Suprapubic skin (tissue), 4 donors: ENCODE data around the gene MED27. TPM values are rescaled to one million over a fixed set of nuclear protein-coding genes. Genes with fewer than 3 reads are reported as not detected.
A peak's percentile ranks its signal among the peaks of the same experiment; 100 is the strongest.

ENCODE experiments used
- DNase-seq, 2 donors: peaks; one replicate each; pipeline ENCODE4 v3.0.0-alpha.2; 2019; ENCODE audit warnings: low spot score in 2 of 2
- H3K27ac ChIP-seq: fragments of 200-600 bp; sonication (generic); one replicate; pipeline ENCODE4 v1.5.1; 2019
- H3K27me3 ChIP-seq: fragments of 200-600 bp; sonication (generic); one replicate; pipeline ENCODE4 v1.5.1; 2019
- H3K36me3 ChIP-seq: fragments of 200-600 bp; sonication (generic); one replicate; pipeline ENCODE4 v1.5.1; 2019
- H3K4me1 ChIP-seq: fragments of 200-600 bp; sonication (generic); one replicate; pipeline ENCODE4 v1.5.1; 2019
- H3K4me3 ChIP-seq: fragments of 200-600 bp; sonication (generic); one replicate; pipeline ENCODE4 v1.5.1; 2019; ENCODE audit warnings: mild to moderate bottlenecking
- H3K9me3 ChIP-seq: fragments of 200-600 bp; sonication (generic); one replicate; pipeline ENCODE4 v1.5.1; 2019
- CTCF ChIP-seq, 2 donors: fragments of 200-600 bp in 1 of 2; fragments of 450-650 bp in 1 of 2; sonication (generic) in 1 of 2; IDR thresholded peaks; one replicate each; pipeline ENCODE4 v1.5.1; 2016 to 2019; ENCODE audit warnings: antibody characterized with exemption in 2 of 2, mild to moderate bottlenecking in 1 of 2, moderate library complexity in 1 of 2
- EP300 ChIP-seq: sonication (generic); formaldehyde crosslinking; IDR thresholded peaks from one replicate; pipeline ENCODE4 v1.6.1; 2017; ENCODE audit warnings: antibody characterized with exemption
- POLR2A ChIP-seq, 2 donors: fragments of 450-650 bp; IDR thresholded peaks; one replicate each; pipeline ENCODE4 v1.6.1; 2017; ENCODE audit warnings: antibody characterized with exemption in 2 of 2, mild to moderate bottlenecking in 2 of 2, moderate library complexity in 2 of 2
- POLR2AphosphoS5 ChIP-seq, 3 donors: sonication (generic); formaldehyde crosslinking; IDR thresholded peaks; one replicate each; pipeline ENCODE4 v1.6.1; 2017; ENCODE audit warnings: antibody characterized with exemption in 3 of 3
- WGBS: methylation state at CpG from one replicate; pipeline ENCODE4 v1.1.5; 2018; 5-methylcytosine and 5-hydroxymethylcytosine counted together
- total RNA-seq, 4 donors: library from RNA; depleted of rRNA; stranded (reverse); fragments of >200 nt; gene quantifications; one replicate each; pipeline ENCODE4 v1.1.0, GENCODE V29; 2016

MED27 gene
- total RNA-seq, 4 donors from 2014 or later = 12.6 to 20.3 (median 16.0) TPM

DNA sequence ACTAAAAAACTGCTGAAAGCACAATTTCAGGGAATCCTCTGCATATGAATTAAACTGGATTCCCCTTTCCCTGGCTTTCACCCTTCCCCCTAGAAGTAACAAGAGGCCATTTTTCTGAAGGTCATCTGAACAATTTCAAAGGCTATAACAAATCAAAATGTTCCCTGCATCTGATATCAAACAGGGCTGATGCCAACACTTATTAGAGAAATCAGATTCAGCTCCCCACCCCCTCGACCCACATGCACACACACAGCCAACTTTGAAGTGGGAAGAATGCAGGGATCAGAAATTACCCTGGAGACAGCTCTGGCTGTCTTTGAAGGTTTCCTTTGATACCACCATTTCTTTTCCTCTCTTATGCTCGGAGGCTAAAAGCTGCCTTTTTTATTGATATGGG is 190.7 kb downstream of the MED27 start:
- 89% methylated on average over 2 of the region's 2 CpGs for WGBS
- Histone ChIP-seq H3K36me3 (peaks cover 16% of the 10 kb centered on the region), H3K27ac (no peak overlapping the region), H3K9me3 (no peaks in the 10 kb centered on the region), H3K4me1 (no peaks in the 10 kb centered on the region), H3K27me3 (no peaks in the 10 kb centered on the region), H3K4me3 (no peak overlapping the region)
- no peak for TF ChIP-seq POLR2AphosphoS5 (IDR thresholded peaks at IDR 0.05)
- no peak for TF ChIP-seq CTCF (IDR thresholded peaks at IDR 0.05)
- TF ChIP-seq POLR2A (IDR thresholded peaks at IDR 0.05) = no peak
- TF ChIP-seq EP300 = no peak
- no peak for DNase-seq

GRCh38 chr9:131887680-131888079 is 192.0 kb downstream of the MED27 start:
- Histone ChIP-seq H3K36me3 (peaks cover 8% of the 10 kb centered on the region), H3K9me3 (no peaks in the 10 kb centered on the region), H3K4me1 (no peaks in the 10 kb centered on the region), H3K27ac (no peak overlapping the region), H3K27me3 (no peaks in the 10 kb centered on the region), H3K4me3 (no peak overlapping the region)
- TF ChIP-seq POLR2A (IDR thresholded peaks at IDR 0.05) (no peak), EP300 (no peak), CTCF (IDR thresholded peaks at IDR 0.05) (no peak), POLR2AphosphoS5 (IDR thresholded peaks at IDR 0.05) (no peak)
- WGBS = 91% methylated on average over 2 of the region's 2 CpGs
- DNase-seq = peak in 1 of 2 donors; percentile 20

DNA sequence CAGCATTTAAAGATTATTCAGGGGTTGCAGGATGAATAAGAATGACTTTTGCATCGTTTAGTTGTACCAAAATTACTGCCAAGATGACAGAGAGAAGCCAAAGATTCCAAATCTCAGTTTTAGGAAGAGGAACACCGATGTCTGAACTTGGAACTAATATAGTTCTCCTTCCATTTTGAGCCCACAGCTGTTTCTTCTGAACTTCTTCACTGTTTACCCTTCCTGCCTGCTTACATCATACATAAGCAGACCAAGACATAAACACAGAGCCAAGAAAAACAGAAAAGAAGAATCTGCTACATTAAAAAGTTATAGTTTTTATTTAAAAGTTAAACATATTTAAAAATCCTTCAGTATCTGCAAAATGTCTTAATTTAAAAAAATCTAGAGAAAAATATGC is 192.8 kb downstream of the MED27 start:
- Histone ChIP-seq H3K4me1 (no peaks in the 10 kb centered on the region), H3K9me3 (no peaks in the 10 kb centered on the region), H3K27ac (no peak overlapping the region), H3K36me3 (peaks cover 13% of the 10 kb centered on the region), H3K27me3 (no peaks in the 10 kb centered on the region), H3K4me3 (no peak overlapping the region)
- no peak for DNase-seq
- 71% methylated on average over 2 of the region's 2 CpGs for WGBS
- no peak for TF ChIP-seq CTCF (IDR thresholded peaks at IDR 0.05)
- TF ChIP-seq POLR2A (IDR thresholded peaks at IDR 0.05) = no peak
- TF ChIP-seq EP300 = no peak
- no peak for TF ChIP-seq POLR2AphosphoS5 (IDR thresholded peaks at IDR 0.05)

GRCh38 chr9:131885144-131885609 is 194.5 kb downstream of the MED27 start:
- Histone ChIP-seq H3K36me3 (peaks cover 10% of the 10 kb centered on the region), H3K27me3 (no peaks in the 10 kb centered on the region), H3K27ac (no peak overlapping the region), H3K4me3 (no peak overlapping the region), H3K9me3 (no peaks in the 10 kb centered on the region), H3K4me1 (no peaks in the 10 kb centered on the region)
- DNase-seq = peak; percentile 35 to 45
- no peak for TF ChIP-seq POLR2AphosphoS5 (IDR thresholded peaks at IDR 0.05)
- TF ChIP-seq CTCF (IDR thresholded peaks at IDR 0.05) = no peak
- TF ChIP-seq POLR2A (IDR thresholded peaks at IDR 0.05) = no peak
- TF ChIP-seq EP300 = no peak
- WGBS = 71% methylated on average over 6 of the region's 6 CpGs

DNA sequence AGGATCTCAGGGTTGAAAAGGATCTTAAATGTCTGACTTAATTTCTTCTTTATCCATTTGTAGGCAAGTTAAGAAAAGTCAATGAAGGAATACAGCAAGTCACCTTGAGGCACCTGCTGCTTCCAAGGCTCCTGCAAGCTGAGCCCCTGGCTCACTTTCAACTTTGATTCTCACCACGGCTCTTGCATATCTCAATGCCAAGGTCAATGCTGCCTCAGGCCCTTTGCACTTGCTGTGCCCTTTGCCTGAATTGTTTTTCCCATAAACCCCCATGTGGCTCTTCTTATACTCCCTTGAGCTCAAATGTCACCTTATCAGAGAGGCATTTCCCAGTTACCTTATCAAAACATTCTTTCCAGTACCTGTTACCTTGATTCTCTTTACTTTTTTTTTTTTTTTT is 195.4 kb downstream of the MED27 start:
- H3K27ac ChIP-seq = no peak overlapping the region
- H3K4me3 ChIP-seq = no peak overlapping the region
- WGBS = 60% methylated on average over 1 of the region's 1 CpG
- peaks cover 10% of the 10 kb centered on the region for H3K36me3 ChIP-seq
- H3K9me3 ChIP-seq = no peaks in the 10 kb centered on the region
- H3K27me3 ChIP-seq = no peaks in the 10 kb centered on the region
- TF ChIP-seq POLR2A (IDR thresholded peaks at IDR 0.05) (no peak), EP300 (no peak), CTCF (IDR thresholded peaks at IDR 0.05) (no peak), POLR2AphosphoS5 (IDR thresholded peaks at IDR 0.05) (no peak)
- no peaks in the 10 kb centered on the region for H3K4me1 ChIP-seq
- no peak for DNase-seq
